HEK293T (cell line): ENCODE measurements around the gene SMIM44.

Experiments used
- ARNT ChIP-seq: fragments of 450-650 bp; IDR thresholded peaks from 2 replicates; pipeline ENCODE4 v1.6.1; 2017; ENCODE audit warnings: mild to moderate bottlenecking
- BHLHE40 ChIP-seq: fragments of 450-650 bp; IDR thresholded peaks from 2 replicates; pipeline ENCODE4 v1.6.1; 2016; ENCODE audit warnings: mild to moderate bottlenecking, moderate library complexity, borderline replicate concordance
- CTBP1 ChIP-seq: fragments of 450-650 bp; IDR thresholded peaks from 2 replicates; pipeline ENCODE4 v1.6.1; 2016; ENCODE audit warnings: borderline replicate concordance
- FOXK2 ChIP-seq: fragments of 450-650 bp; IDR thresholded peaks from 2 replicates; pipeline ENCODE4 v1.6.1; 2016; ENCODE audit warnings: mild to moderate bottlenecking
- FOXM1 ChIP-seq: fragments of 450-650 bp; IDR thresholded peaks from 2 replicates; pipeline ENCODE4 v1.6.1; 2017; ENCODE audit warnings: mild to moderate bottlenecking, borderline replicate concordance
- SP1 ChIP-seq: fragments of 450-650 bp; IDR thresholded peaks from 2 replicates; pipeline ENCODE4 v1.6.1; 2017
- SUZ12 ChIP-seq: fragments of 450-650 bp; IDR thresholded peaks from 2 replicates; pipeline ENCODE4 v1.6.1; 2016; ENCODE audit warnings: mild to moderate bottlenecking
- TARDBP ChIP-seq: fragments of 450-650 bp; IDR thresholded peaks from 2 replicates; pipeline ENCODE4 v1.6.1; 2016
- ZNF384 ChIP-seq: fragments of 450-650 bp; IDR thresholded peaks from 2 replicates; pipeline ENCODE4 v1.6.1; 2016
- TF ChIP-seq, protein P1 (sequence below): fragments of 450-650 bp; IDR thresholded peaks from 2 replicates; pipeline ENCODE4 v1.6.1; 2016

DNA sequence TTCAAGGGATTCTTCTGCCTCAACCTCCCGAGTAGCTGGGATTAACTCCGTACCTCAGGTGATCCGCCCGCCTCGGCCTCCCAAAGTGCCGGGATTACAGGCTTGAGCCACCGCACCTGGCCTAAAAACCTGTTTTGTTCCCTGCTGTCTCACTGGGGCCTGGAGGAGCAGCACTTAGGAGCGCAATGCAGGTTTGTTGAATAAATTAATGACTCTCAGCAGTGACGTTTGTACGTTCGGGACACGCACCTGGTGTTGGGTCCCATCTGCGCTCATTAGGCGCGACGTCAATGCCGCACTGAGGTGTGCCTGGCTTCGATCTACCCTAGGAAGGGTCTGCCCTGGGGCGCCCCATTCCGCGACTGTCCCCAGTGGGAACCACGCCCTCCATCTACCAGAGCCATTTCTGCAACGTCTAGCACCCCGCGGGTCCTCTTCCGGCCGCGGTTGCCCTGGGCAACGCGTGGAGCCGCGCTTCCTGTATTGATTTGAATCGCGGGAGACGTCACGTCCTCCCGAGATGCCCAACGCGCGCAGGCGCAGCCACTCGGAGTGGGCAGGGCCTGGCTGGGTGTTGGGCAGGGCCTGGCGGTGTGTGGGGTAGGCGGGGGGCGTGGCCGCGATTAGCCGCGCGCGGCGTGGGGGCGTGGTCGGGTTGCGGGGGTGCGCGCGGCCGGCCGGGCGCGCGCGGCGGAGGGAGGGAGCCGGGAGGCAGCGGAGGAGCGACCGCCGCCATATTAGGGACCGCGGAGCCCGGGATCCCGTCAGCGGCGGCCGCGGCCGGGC, 22.6 kb upstream of the SMIM44 start, which contains the start of gene FZR1:
- TF ChIP-seq FOXK2 (no peak), FOXM1 (peak; percentile 100), SUZ12 (no peak), ARNT (no peak), CTBP1 (no peak), ZNF384 (no peak), BHLHE40 (no peak), SP1 (no peak), TARDBP (peak; percentile 94)
- TF ChIP-seq, protein P1, sequence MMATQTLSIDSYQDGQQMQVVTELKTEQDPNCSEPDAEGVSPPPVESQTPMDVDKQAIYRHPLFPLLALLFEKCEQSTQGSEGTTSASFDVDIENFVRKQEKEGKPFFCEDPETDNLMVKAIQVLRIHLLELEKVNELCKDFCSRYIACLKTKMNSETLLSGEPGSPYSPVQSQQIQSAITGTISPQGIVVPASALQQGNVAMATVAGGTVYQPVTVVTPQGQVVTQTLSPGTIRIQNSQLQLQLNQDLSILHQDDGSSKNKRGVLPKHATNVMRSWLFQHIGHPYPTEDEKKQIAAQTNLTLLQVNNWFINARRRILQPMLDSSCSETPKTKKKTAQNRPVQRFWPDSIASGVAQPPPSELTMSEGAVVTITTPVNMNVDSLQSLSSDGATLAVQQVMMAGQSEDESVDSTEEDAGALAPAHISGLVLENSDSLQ = no peak
